A549 (cell line): ENCODE data around the gene PTPRN2. TPM values are rescaled to one million over a fixed set of nuclear protein-coding genes. Genes with fewer than 3 reads are reported as not detected.

Experiments used
- ATAC-seq, 2 experiments: fragments of 200-7000 bp in 1 of 2; fragments of >200 bp in 1 of 2; cut with Nextera tagmentation in 1 of 2; cut with Tn5 transposase in 1 of 2; 3 replicates each; pipeline versions ENCODE4 v1.8.0 to v1.9.1; 2018 to 2020; ENCODE audit warnings: mild to moderate bottlenecking in 1 of 2, moderate library complexity in 1 of 2
- CTCF ChIA-PET: fragments of 300-600 bp; sonication (Branson Sonifier 250); formaldehyde crosslinking; extraction: SDS; loops from one replicate; lab custom pipeline; 2021; ENCODE audit warnings: antibody characterized with exemption, inconsistent platforms; lab: Yijun Ruan, JAX
- POLR2A ChIA-PET: fragments of 350-600 bp; formaldehyde crosslinking; extraction: SDS; loops from one replicate; lab custom pipeline; 2021; ENCODE audit warnings: antibody characterized with exemption, inconsistent platforms; lab: Yijun Ruan, JAX
- DNase-seq, 2 experiments: peaks; one replicate each; pipeline versions ENCODE4 v3.0.0 to v3.0.0-alpha.2; 2011 to 2016; ENCODE audit warnings: low read depth in 1 of 2, low spot score in 1 of 2
- FAIRE-seq: peaks from 2 replicates; lab custom pipeline; 2011; peaks lifted over from hg19 to GRCh38; lab: Jason Lieb, UNC
- H3K27ac ChIP-seq, 2 experiments: fragments of >200 bp; sonication (Bioruptor Twin); formaldehyde crosslinking; 3 replicates each; pipeline ENCODE4 v1.5.1; 2016 to 2017
- H3K4me1 ChIP-seq: fragments of >200 bp; sonication (Bioruptor Twin); formaldehyde crosslinking; 3 replicates; pipeline ENCODE4 v1.6.1; 2016
- H3K4me2 ChIP-seq: fragments of >200 bp; sonication (Bioruptor Twin); formaldehyde crosslinking; 3 replicates; pipeline ENCODE4 v1.6.1; 2016
- H3K4me3 ChIP-seq: fragments of >200 bp; sonication (Bioruptor Twin); formaldehyde crosslinking; 3 replicates; pipeline ENCODE4 v1.5.1; 2016
- H3K9me3 ChIP-seq: fragments of >200 bp; sonication (Bioruptor Twin); formaldehyde crosslinking; 3 replicates; pipeline ENCODE4 v1.6.1; 2016
- CHD2 ChIP-seq: fragments of 150-350 bp; IDR thresholded peaks from 2 replicates; pipeline ENCODE4 v1.6.1; 2014; ENCODE audit warnings: low read length; ENCODE audit not compliant: partially characterized antibody
- ELK1 ChIP-seq: fragments of 150-350 bp; IDR thresholded peaks from 2 replicates; pipeline ENCODE4 v1.6.1; 2014; ENCODE audit warnings: low read depth, mild to moderate bottlenecking, low read length
- FOSB ChIP-seq: fragments of 250-450 bp; sonication (Bioruptor Pico); IDR thresholded peaks from 2 replicates; pipeline ENCODE4 v1.5.0; 2020; ENCODE audit warnings: mild to moderate bottlenecking, moderate library complexity
- HEYL ChIP-seq: fragments of 250-450 bp; sonication (Bioruptor Pico); IDR thresholded peaks from 2 replicates; pipeline ENCODE4 v1.8.0; 2021; ENCODE audit warnings: mild to moderate bottlenecking, moderate library complexity
- HMGXB4 ChIP-seq: fragments of 250-450 bp; sonication (Bioruptor Pico); IDR thresholded peaks from 2 replicates; pipeline ENCODE4 v1.5.0; 2021; ENCODE audit warnings: mild to moderate bottlenecking, moderate library complexity, borderline replicate concordance
- HOXA7 ChIP-seq: fragments of 250-450 bp; sonication (Bioruptor Pico); IDR thresholded peaks from 2 replicates; pipeline ENCODE4 v1.5.0; 2020; ENCODE audit warnings: mild to moderate bottlenecking, moderate library complexity
- HOXB5 ChIP-seq: fragments of 250-450 bp; sonication (Bioruptor Pico); IDR thresholded peaks from 2 replicates; pipeline ENCODE4 v1.5.0; 2020; ENCODE audit warnings: mild to moderate bottlenecking, moderate library complexity
- KDM5A ChIP-seq: fragments of 200-600 bp; sonication (generic); IDR thresholded peaks from 2 replicates; pipeline ENCODE4 v1.6.1; 2016; ENCODE audit warnings: antibody characterized with exemption, mild to moderate bottlenecking
- PHF8 ChIP-seq: fragments of 200-600 bp; sonication (generic); IDR thresholded peaks from 2 replicates; pipeline ENCODE4 v1.6.1; 2016; ENCODE audit warnings: low read depth, mild to moderate bottlenecking, antibody characterized with exemption, moderate library complexity, borderline replicate concordance
- RAD21 ChIP-seq, 2 experiments: fragments of >200 bp in 1 of 2; sonication (Bioruptor Twin) in 1 of 2; formaldehyde crosslinking in 1 of 2; IDR thresholded peaks in 1 of 2; conservative IDR thresholded peaks in 1 of 2; 2 replicates in 1 of 2; 3 replicates in 1 of 2; pipeline ENCODE4 v1.6.1; 2012 to 2018; ENCODE audit warnings: inconsistent platforms in 1 of 2
- RARB ChIP-seq: fragments of 250-450 bp; sonication (Bioruptor Pico); IDR thresholded peaks from 2 replicates; pipeline ENCODE4 v1.8.0; 2021; ENCODE audit warnings: mild to moderate bottlenecking, moderate library complexity
- REST ChIP-seq: fragments of 200-600 bp; sonication (generic); IDR thresholded peaks from 2 replicates; pipeline ENCODE4 v1.6.1; 2016; ENCODE audit warnings: antibody characterized with exemption, mild to moderate bottlenecking, moderate library complexity
- SMC3 ChIP-seq: fragments of >200 bp; sonication (Bioruptor Twin); formaldehyde crosslinking; IDR thresholded peaks from 3 replicates; pipeline ENCODE4 v1.6.1; 2018; ENCODE audit warnings: inconsistent platforms
- SREBF2 ChIP-seq: fragments of 450-650 bp; IDR thresholded peaks from 2 replicates; pipeline ENCODE4 v1.6.1; 2014; ENCODE audit warnings: mild to moderate bottlenecking, moderate library complexity
- TP53 ChIP-seq: fragments of 250-450 bp; sonication (Bioruptor Pico); IDR thresholded peaks from 2 replicates; pipeline ENCODE4 v1.5.0; 2021; ENCODE audit warnings: mild to moderate bottlenecking, moderate library complexity
- ZFP36 ChIP-seq: fragments of 450-650 bp; IDR thresholded peaks from 2 replicates; pipeline ENCODE4 v1.6.1; 2014; ENCODE audit warnings: borderline replicate concordance; ENCODE audit not compliant: partially characterized antibody
- WGBS: methylation state at CpG from one replicate; pipeline ENCODE4 v1.1.6; 2017; ENCODE audit errors: missing lambda C conversion rate; 5-methylcytosine and 5-hydroxymethylcytosine counted together
- polyA plus RNA-seq, 4 experiments: library from polyadenylated mRNA; depleted of rRNA in 3 of 4; stranded (reverse); fragments of >200 nt; fragmentation: RNase III in 1 of 4; extraction: RNeasy Plus Mini Kit Qiagen cat#74134 plus additional on column Dnase treatment in 1 of 4; gene quantifications; 2 replicates in 3 of 4; 3 replicates in 1 of 4; pipeline ENCODE4 v1.2.3, GENCODE V29; 2011 to 2017
- TF ChIP-seq, protein P1 (sequence below): fragments of >200 bp; sonication (Bioruptor Twin); formaldehyde crosslinking; IDR thresholded peaks from 3 replicates; pipeline ENCODE4 v1.5.1; 2016
- TF ChIP-seq, protein P2 (sequence below): fragments of >200 bp; sonication (Bioruptor Twin); formaldehyde crosslinking; IDR thresholded peaks from 3 replicates; pipeline ENCODE4 v1.6.1; 2016
- TF ChIP-seq, protein P3 (sequence below): IDR thresholded peaks from 2 replicates; pipeline ENCODE4 v1.6.1; 2012

PTPRN2 gene
- polyA plus RNA-seq, 2 of the 4 experiments (the other 2 are of a cell fraction): 0.41 to 1.2 TPM

DNA sequence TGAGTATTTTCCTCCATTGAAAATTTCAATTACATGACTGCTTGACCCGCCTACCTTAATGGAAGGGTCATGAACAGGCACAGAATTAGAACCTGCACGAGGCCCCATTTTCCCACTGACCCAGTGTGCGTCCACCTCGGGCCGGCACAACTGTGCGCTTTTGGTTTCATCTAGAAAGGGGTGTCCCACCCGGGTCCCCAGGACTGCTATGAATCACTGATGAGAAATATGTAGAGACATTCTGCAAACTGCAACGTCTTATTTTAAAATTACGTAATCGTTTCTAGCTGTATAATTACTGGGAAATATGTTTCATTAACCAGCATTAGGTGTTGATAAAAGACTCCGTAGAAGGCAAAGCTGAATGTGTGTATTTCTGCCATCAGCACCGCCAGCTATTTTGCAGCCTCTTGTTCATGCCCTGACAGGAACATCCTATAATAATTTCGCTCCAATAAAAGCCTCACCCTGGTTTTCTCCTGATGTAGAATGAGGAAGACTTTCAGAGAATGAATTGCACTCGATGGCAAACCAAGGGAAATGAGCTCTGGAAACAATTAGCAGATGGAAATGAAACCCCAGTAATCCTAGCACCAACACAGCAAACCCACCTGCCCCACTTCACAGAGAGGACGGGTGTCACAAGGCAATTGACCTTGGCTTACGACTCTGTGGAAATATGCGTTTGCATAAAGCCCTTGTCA, 688.7 kb downstream of the PTPRN2 start:
- ChIA-PET POLR2A (no interaction called here), CTCF (no interaction called here)
- Histone ChIP-seq H3K4me2 (no peak overlapping the region), H3K4me1 (no peaks in the 10 kb centered on the region), H3K9me3 (no peaks in the 10 kb centered on the region), H3K4me3 (no peak overlapping the region), H3K27ac (no peak overlapping the region)
- FAIRE-seq (no peak), DNase-seq (no peak), ATAC-seq (no peak)
- TF ChIP-seq HOXA7 (CRISPR knock-in tag) (no peak), CHD2 (no peak), SREBF2 (no peak), HMGXB4 (CRISPR knock-in tag) (no peak), HOXB5 (CRISPR knock-in tag) (no peak), REST (no peak), ELK1 (no peak), ZFP36 (no peak)
- WGBS: 43% methylated on average over 16 of the region's 17 CpGs

GRCh38 chr7:157898261-157898660, 689.4 kb downstream of the PTPRN2 start:
- DNase-seq (no peak), FAIRE-seq (no peak), ATAC-seq (no peak)
- Histone ChIP-seq H3K27ac (no peak overlapping the region), H3K4me1 (no peaks in the 10 kb centered on the region), H3K4me3 (no peak overlapping the region), H3K4me2 (no peak overlapping the region), H3K9me3 (no peaks in the 10 kb centered on the region)
- WGBS: 51% methylated on average over 11 of the region's 11 CpGs
- ChIA-PET CTCF (no interaction called here), POLR2A (no interaction called here)
- TF ChIP-seq, protein P1, sequence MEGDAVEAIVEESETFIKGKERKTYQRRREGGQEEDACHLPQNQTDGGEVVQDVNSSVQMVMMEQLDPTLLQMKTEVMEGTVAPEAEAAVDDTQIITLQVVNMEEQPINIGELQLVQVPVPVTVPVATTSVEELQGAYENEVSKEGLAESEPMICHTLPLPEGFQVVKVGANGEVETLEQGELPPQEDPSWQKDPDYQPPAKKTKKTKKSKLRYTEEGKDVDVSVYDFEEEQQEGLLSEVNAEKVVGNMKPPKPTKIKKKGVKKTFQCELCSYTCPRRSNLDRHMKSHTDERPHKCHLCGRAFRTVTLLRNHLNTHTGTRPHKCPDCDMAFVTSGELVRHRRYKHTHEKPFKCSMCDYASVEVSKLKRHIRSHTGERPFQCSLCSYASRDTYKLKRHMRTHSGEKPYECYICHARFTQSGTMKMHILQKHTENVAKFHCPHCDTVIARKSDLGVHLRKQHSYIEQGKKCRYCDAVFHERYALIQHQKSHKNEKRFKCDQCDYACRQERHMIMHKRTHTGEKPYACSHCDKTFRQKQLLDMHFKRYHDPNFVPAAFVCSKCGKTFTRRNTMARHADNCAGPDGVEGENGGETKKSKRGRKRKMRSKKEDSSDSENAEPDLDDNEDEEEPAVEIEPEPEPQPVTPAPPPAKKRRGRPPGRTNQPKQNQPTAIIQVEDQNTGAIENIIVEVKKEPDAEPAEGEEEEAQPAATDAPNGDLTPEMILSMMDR: no peak
- TF ChIP-seq HOXB5 (CRISPR knock-in tag) (no peak), RAD21 (conservative IDR thresholded peaks at IDR 0.05 in 1 of 2, IDR thresholded peaks at IDR 0.05 in 1 of 2) (no peak), TP53 (CRISPR knock-in tag) (no peak), PHF8 (no peak), HEYL (CRISPR knock-in tag) (no peak), RARB (no peak), CHD2 (no peak), KDM5A (no peak), ZFP36 (no peak), REST (no peak), SMC3 (no peak), FOSB (CRISPR knock-in tag) (no peak)
- TF ChIP-seq, protein P2, sequence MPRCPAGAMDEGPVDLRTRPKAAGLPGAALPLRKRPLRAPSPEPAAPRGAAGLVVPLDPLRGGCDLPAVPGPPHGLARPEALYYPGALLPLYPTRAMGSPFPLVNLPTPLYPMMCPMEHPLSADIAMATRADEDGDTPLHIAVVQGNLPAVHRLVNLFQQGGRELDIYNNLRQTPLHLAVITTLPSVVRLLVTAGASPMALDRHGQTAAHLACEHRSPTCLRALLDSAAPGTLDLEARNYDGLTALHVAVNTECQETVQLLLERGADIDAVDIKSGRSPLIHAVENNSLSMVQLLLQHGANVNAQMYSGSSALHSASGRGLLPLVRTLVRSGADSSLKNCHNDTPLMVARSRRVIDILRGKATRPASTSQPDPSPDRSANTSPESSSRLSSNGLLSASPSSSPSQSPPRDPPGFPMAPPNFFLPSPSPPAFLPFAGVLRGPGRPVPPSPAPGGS: no peak
- TF ChIP-seq, protein P3, sequence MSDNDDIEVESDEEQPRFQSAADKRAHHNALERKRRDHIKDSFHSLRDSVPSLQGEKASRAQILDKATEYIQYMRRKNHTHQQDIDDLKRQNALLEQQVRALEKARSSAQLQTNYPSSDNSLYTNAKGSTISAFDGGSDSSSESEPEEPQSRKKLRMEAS: no peak
